ENCODE results near the gene LDB2.

- no peak for TF ChIP-seq POLR2A (IDR thresholded peaks at IDR 0.05; ENCODE audit: low read length)
- no peak for TF ChIP-seq MAZ (IDR thresholded peaks at IDR 0.05; ENCODE audit: borderline replicate concordance, low read depth, low read length)
- TF ChIP-seq CTCF (IDR thresholded peaks at IDR 0.05) = no peak
- no peak for TF ChIP-seq EP300 (IDR thresholded peaks at IDR 0.05)
- no peak for TF ChIP-seq RAD21 (conservative IDR thresholded peaks at IDR 0.05 in 1 of 2, IDR thresholded peaks at IDR 0.05 in 1 of 2)
Observed at GRCh38 chr4:16706251-16706650, 192.2 kb downstream of the LDB2 start.

Measured in A549 (cell line).